SK-N-SH treated with all-trans-retinoic acid at 6 μM for 48 hours (cell line): Measurements from ENCODE around the gene HAUS1.

ENCODE experiments used
- ATAC-seq: fragments of 200-7000 bp; cut with Tn5 transposase; 3 replicates; pipeline ENCODE4 v1.9.1; 2020; ENCODE audit warnings: mild to moderate bottlenecking, moderate library complexity
- ARNTL ChIP-seq: fragments of 450-650 bp; formaldehyde crosslinking; IDR thresholded peaks from 2 replicates; pipeline ENCODE4 v1.5.0; 2020; ENCODE audit warnings: low read depth, mild to moderate bottlenecking, moderate library complexity, borderline replicate concordance
- BACH2 ChIP-seq: fragments of 250-450 bp; sonication (Bioruptor Pico); IDR thresholded peaks from 2 replicates; pipeline ENCODE4 v1.9.0; 2021; ENCODE audit warnings: mild to moderate bottlenecking, borderline replicate concordance
- CREB5 ChIP-seq: fragments of 250-450 bp; sonication (Bioruptor Pico); IDR thresholded peaks from 2 replicates; pipeline ENCODE4 v1.5.1; 2020; ENCODE audit warnings: low read depth, mild to moderate bottlenecking, moderate library complexity
- CSDC2 ChIP-seq: fragments of 250-450 bp; sonication (Bioruptor Pico); IDR thresholded peaks from 2 replicates; pipeline ENCODE4 v1.5.0; 2020; ENCODE audit warnings: mild to moderate bottlenecking, moderate library complexity
- CSRNP3 ChIP-seq: fragments of 250-450 bp; sonication (Bioruptor Pico); IDR thresholded peaks from 2 replicates; pipeline ENCODE4 v1.5.1; 2021; ENCODE audit warnings: mild to moderate bottlenecking, moderate library complexity
- ESRRG ChIP-seq: fragments of 250-450 bp; sonication (Bioruptor Pico); IDR thresholded peaks from 2 replicates; pipeline ENCODE4 v1.6.1; 2021; ENCODE audit warnings: mild to moderate bottlenecking
- GLIS3 ChIP-seq: fragments of 250-450 bp; sonication (Bioruptor Pico); IDR thresholded peaks from 2 replicates; pipeline ENCODE4 v1.5.0; 2020; ENCODE audit warnings: mild to moderate bottlenecking, moderate library complexity
- OSR1 ChIP-seq: fragments of 250-450 bp; sonication (Bioruptor Pico); IDR thresholded peaks from 2 replicates; pipeline ENCODE4 v1.8.0; 2022; ENCODE audit warnings: moderate library complexity, mild to moderate bottlenecking, inconsistent platforms
- PPARA ChIP-seq: fragments of 250-450 bp; sonication (Bioruptor Pico); IDR thresholded peaks from 2 replicates; pipeline ENCODE4 v1.5.0; 2020; ENCODE audit warnings: mild to moderate bottlenecking, borderline replicate concordance
- RARB ChIP-seq: fragments of 250-450 bp; sonication (Bioruptor Pico); IDR thresholded peaks from 2 replicates; pipeline ENCODE4 v1.8.0; 2021; ENCODE audit warnings: mild to moderate bottlenecking, moderate library complexity
- SNAI2 ChIP-seq: fragments of 250-450 bp; sonication (Bioruptor Pico); IDR thresholded peaks from 2 replicates; pipeline ENCODE4 v1.5.0; 2020; ENCODE audit warnings: mild to moderate bottlenecking, moderate library complexity
- TCF4 ChIP-seq: fragments of 250-450 bp; sonication (Bioruptor Pico); IDR thresholded peaks from 2 replicates; pipeline ENCODE4 v1.8.0; 2021; ENCODE audit warnings: mild to moderate bottlenecking, moderate library complexity, borderline replicate concordance
- TOX ChIP-seq: fragments of 250-450 bp; sonication (Bioruptor Pico); IDR thresholded peaks from 2 replicates; pipeline ENCODE4 v1.8.0; 2021; ENCODE audit warnings: mild to moderate bottlenecking, moderate library complexity, borderline replicate concordance
- TSHZ2 ChIP-seq: fragments of 250-450 bp; sonication (Bioruptor Pico); IDR thresholded peaks from 2 replicates; pipeline ENCODE4 v1.5.0; 2020; ENCODE audit warnings: mild to moderate bottlenecking, moderate library complexity
- ZC3H10 ChIP-seq: fragments of 250-450 bp; sonication (Bioruptor Pico); IDR thresholded peaks from 2 replicates; pipeline ENCODE4 v1.5.1; 2021; ENCODE audit warnings: mild to moderate bottlenecking, moderate library complexity
- ZFP3 ChIP-seq: fragments of 250-450 bp; sonication (Bioruptor Pico); IDR thresholded peaks from 2 replicates; pipeline ENCODE4 v1.5.0; 2020; ENCODE audit warnings: mild to moderate bottlenecking, moderate library complexity
- ZFP30 ChIP-seq: fragments of 450-650 bp; formaldehyde crosslinking; IDR thresholded peaks from 2 replicates; pipeline ENCODE4 v1.5.0; 2022; ENCODE audit warnings: mild to moderate bottlenecking, moderate library complexity
- ZNF565 ChIP-seq: fragments of 450-650 bp; formaldehyde crosslinking; conservative IDR thresholded peaks from 2 replicates; pipeline ENCODE4 v1.5.0; 2020; ENCODE audit warnings: low read depth, mild to moderate bottlenecking, moderate library complexity
- ZNF8 ChIP-seq: fragments of 450-650 bp; formaldehyde crosslinking; IDR thresholded peaks from 2 replicates; pipeline ENCODE4 v1.5.0; 2020; ENCODE audit warnings: mild to moderate bottlenecking, moderate library complexity
- TF ChIP-seq, protein P1 (sequence below): fragments of 250-450 bp; sonication (Bioruptor Pico); IDR thresholded peaks from 2 replicates; pipeline ENCODE4 v1.8.0; 2021; ENCODE audit warnings: low read depth, mild to moderate bottlenecking, moderate library complexity, borderline replicate concordance
- TF ChIP-seq, protein P2 (sequence below): fragments of 250-450 bp; sonication (Bioruptor Pico); IDR thresholded peaks from 2 replicates; pipeline ENCODE4 v1.8.0; 2020; ENCODE audit warnings: mild to moderate bottlenecking, moderate library complexity, borderline replicate concordance

HAUS1 gene

DNA sequence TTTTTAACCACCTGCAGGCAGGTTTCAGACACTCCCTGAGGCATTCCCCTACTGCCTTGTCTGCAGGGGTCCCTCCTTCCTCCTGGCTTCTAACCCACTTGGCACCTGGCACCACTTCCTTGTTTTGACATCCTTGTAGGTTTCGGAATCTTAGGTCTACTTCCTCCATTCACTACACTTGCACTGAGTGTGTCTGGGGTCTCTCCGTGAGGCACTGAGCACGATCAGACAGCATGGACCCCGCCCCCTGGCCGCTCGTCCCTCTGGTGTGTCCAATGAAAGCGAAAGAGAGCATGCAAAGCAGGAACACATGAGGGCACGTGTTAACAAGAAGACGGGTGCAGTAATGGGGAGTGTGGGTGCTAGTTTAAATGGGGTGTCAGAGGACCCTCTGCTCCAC is 63.8 kb downstream of the HAUS1 start:
- no peak for ATAC-seq
- no peak for TF ChIP-seq ARNTL (CRISPR knock-in tag)
- TF ChIP-seq ZNF8 (CRISPR knock-in tag), result no peak
- no peak for TF ChIP-seq PPARA (CRISPR knock-in tag)
- no peak for TF ChIP-seq TCF4 (CRISPR knock-in tag)
- TF ChIP-seq ESRRG (CRISPR knock-in tag), result no peak
- TF ChIP-seq, all 23 proteins: peak for 0

DNA sequence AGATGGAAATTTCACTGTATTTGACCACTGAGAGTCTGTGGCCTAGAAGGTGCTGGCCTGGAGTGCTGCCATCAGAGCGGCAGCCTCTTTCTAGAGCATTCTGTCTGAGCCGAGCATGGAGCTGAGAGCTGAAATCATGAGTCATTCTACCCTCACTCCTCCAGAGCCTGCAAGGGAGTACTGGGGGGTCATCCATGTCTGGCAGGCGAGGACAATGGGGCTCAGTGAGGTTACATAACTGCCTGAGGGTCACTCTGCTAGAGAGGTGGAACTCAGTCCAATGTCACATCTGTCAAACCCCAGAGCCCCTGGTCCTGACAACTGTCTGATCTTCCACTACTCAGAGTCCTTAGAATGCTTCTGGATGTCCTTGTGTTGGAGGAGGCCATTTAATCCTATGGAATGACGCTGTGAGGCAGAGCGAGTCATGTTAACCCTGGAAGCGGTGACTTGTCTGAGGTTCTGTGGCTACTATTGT is 65.3 kb downstream of the HAUS1 start:
- no peak for ATAC-seq
- no peak for TF ChIP-seq PPARA (CRISPR knock-in tag)
- no peak for TF ChIP-seq TSHZ2 (CRISPR knock-in tag)
- no peak for TF ChIP-seq ESRRG (CRISPR knock-in tag)
- TF ChIP-seq CSRNP3, result no peak
- no peak for TF ChIP-seq ARNTL (CRISPR knock-in tag)
- TF ChIP-seq CREB5 (CRISPR knock-in tag), result no peak
- TF ChIP-seq, protein P1, sequence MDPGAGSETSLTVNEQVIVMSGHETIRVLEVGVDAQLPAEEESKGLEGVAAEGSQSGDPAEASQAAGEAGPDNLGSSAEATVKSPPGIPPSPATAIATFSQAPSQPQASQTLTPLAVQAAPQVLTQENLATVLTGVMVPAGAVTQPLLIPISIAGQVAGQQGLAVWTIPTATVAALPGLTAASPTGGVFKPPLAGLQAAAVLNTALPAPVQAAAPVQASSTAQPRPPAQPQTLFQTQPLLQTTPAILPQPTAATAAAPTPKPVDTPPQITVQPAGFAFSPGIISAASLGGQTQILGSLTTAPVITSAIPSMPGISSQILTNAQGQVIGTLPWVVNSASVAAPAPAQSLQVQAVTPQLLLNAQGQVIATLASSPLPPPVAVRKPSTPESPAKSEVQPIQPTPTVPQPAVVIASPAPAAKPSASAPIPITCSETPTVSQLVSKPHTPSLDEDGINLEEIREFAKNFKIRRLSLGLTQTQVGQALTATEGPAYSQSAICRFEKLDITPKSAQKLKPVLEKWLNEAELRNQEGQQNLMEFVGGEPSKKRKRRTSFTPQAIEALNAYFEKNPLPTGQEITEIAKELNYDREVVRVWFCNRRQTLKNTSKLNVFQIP (CRISPR knock-in tag), result no peak
- TF ChIP-seq ZNF565 (CRISPR knock-in tag), result no peak
- TF ChIP-seq OSR1 (CRISPR knock-in tag), result no peak
- TF ChIP-seq ZFP3 (CRISPR knock-in tag), result no peak
- no peak for TF ChIP-seq ZC3H10 (CRISPR knock-in tag)

GRCh38 chr18:46171331-46171730 is 67.1 kb downstream of the HAUS1 start:
- TF ChIP-seq RARB (CRISPR knock-in tag) (no peak), ZFP3 (CRISPR knock-in tag) (no peak), OSR1 (CRISPR knock-in tag) (no peak), CSDC2 (no peak), CSRNP3 (no peak), ZFP30 (CRISPR knock-in tag) (no peak), ZC3H10 (CRISPR knock-in tag) (no peak), BACH2 (CRISPR knock-in tag) (no peak), TCF4 (CRISPR knock-in tag) (no peak), ARNTL (CRISPR knock-in tag) (no peak), PPARA (CRISPR knock-in tag) (no peak), TSHZ2 (CRISPR knock-in tag) (no peak), TOX (no peak), ZNF8 (CRISPR knock-in tag) (no peak), GLIS3 (no peak), SNAI2 (CRISPR knock-in tag) (no peak), ZNF565 (CRISPR knock-in tag) (no peak)
- TF ChIP-seq, protein P1 (CRISPR knock-in tag), result no peak
- TF ChIP-seq, protein P2, sequence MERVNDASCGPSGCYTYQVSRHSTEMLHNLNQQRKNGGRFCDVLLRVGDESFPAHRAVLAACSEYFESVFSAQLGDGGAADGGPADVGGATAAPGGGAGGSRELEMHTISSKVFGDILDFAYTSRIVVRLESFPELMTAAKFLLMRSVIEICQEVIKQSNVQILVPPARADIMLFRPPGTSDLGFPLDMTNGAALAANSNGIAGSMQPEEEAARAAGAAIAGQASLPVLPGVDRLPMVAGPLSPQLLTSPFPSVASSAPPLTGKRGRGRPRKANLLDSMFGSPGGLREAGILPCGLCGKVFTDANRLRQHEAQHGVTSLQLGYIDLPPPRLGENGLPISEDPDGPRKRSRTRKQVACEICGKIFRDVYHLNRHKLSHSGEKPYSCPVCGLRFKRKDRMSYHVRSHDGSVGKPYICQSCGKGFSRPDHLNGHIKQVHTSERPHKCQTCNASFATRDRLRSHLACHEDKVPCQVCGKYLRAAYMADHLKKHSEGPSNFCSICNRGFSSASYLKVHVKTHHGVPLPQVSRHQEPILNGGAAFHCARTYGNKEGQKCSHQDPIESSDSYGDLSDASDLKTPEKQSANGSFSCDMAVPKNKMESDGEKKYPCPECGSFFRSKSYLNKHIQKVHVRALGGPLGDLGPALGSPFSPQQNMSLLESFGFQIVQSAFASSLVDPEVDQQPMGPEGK (CRISPR knock-in tag), result no peak
- TF ChIP-seq, all 23 proteins: peak for 0

More at GRCh38 chr18:46171331-46171730, 67.1 kb downstream of the HAUS1 start:
- ATAC-seq, result no peak
